HepG2 (cell line): ENCODE measurements around the gene P4HB. TPM values are rescaled to one million over a fixed set of nuclear protein-coding genes. Genes with fewer than 3 reads are reported as not detected.
A peak's percentile ranks its signal among the peaks of the same experiment; 100 is the strongest.

Experiments used
- CEBPZ ChIP-seq: IDR thresholded peaks from 2 replicates; pipeline ENCODE4 v1.6.1; 2012; ENCODE audit warnings: low read length, improper control_type of control experiment
- CHCHD3 ChIP-seq: sonication (generic); formaldehyde crosslinking; IDR thresholded peaks from 2 replicates; pipeline ENCODE4 v1.8.0; 2022; ENCODE audit warnings: mild to moderate bottlenecking, missing genetic modification reagents, moderate library complexity
- DDIT3 ChIP-seq: sonication (generic); formaldehyde crosslinking; IDR thresholded peaks from 2 replicates; pipeline ENCODE4 v1.4.0; 2020; ENCODE audit warnings: mild to moderate bottlenecking, missing genetic modification reagents
- ESRRA ChIP-seq: sonication (generic); formaldehyde crosslinking; IDR thresholded peaks from 2 replicates; pipeline ENCODE4 v1.5.1; 2020; ENCODE audit warnings: mild to moderate bottlenecking, low read depth, missing genetic modification reagents
- FIP1L1 ChIP-seq: fragments of 200-400 bp; formaldehyde crosslinking; IDR thresholded peaks from 2 replicates; pipeline ENCODE4 v1.6.1; 2018; ENCODE audit warnings: low read depth, mild to moderate bottlenecking, low read length, moderate library complexity, borderline replicate concordance; ENCODE audit not compliant: insufficient read depth
- NKX3-1 ChIP-seq: sonication (generic); formaldehyde crosslinking; IDR thresholded peaks from 2 replicates; pipeline ENCODE4 v1.5.0; 2020; ENCODE audit warnings: missing genetic modification reagents
- NRL ChIP-seq: sonication (generic); formaldehyde crosslinking; IDR thresholded peaks from 2 replicates; pipeline ENCODE4 v1.5.0; 2020; ENCODE audit warnings: missing genetic modification reagents, mild to moderate bottlenecking, moderate library complexity, borderline replicate concordance
- PLRG1 ChIP-seq: fragments of 450-650 bp; conservative IDR thresholded peaks from 2 replicates; pipeline ENCODE4 v1.6.1; 2016
- POLR2G ChIP-seq: fragments of 200-400 bp; formaldehyde crosslinking; IDR thresholded peaks from 2 replicates; pipeline ENCODE4 v1.6.1; 2018; ENCODE audit warnings: mild to moderate bottlenecking, low read depth, low read length, moderate library complexity
- PTBP1 ChIP-seq: fragments of 200-400 bp; formaldehyde crosslinking; IDR thresholded peaks from 2 replicates; pipeline ENCODE4 v1.6.1; 2018; ENCODE audit warnings: low read length, low read depth; ENCODE audit not compliant: poor library complexity, severe bottlenecking
- RNF219 ChIP-seq: sonication (generic); formaldehyde crosslinking; IDR thresholded peaks from 2 replicates; pipeline ENCODE4 v1.5.0; 2020; ENCODE audit warnings: mild to moderate bottlenecking, missing genetic modification reagents
- SRSF1 ChIP-seq: fragments of 200-400 bp; formaldehyde crosslinking; optimal IDR thresholded peaks from 2 replicates; pipeline ENCODE3; 2017; ENCODE audit warnings: mild to moderate bottlenecking, low read depth, low read length, moderate library complexity
- ZBTB4 ChIP-seq: sonication (generic); formaldehyde crosslinking; IDR thresholded peaks from 2 replicates; pipeline ENCODE4 v1.4.0; 2020; ENCODE audit warnings: missing genetic modification reagents, mild to moderate bottlenecking, borderline replicate concordance
- ZBTB43 ChIP-seq: sonication (generic); formaldehyde crosslinking; conservative IDR thresholded peaks from 2 replicates; pipeline ENCODE4 v1.4.0; 2020; ENCODE audit warnings: missing genetic modification reagents
- ZNF101 ChIP-seq: sonication (generic); formaldehyde crosslinking; IDR thresholded peaks from 2 replicates; pipeline ENCODE4 v1.4.0; 2020; ENCODE audit warnings: mild to moderate bottlenecking, low read depth, missing genetic modification reagents, borderline replicate concordance
- ZNF567 ChIP-seq: sonication (generic); formaldehyde crosslinking; IDR thresholded peaks from 2 replicates; pipeline ENCODE4 v1.8.1; 2023; ENCODE audit warnings: mild to moderate bottlenecking, missing genetic modification reagents, borderline replicate concordance
- polyA plus RNA-seq, 8 experiments: library from polyadenylated mRNA; depleted of rRNA in 3 of 8; stranded (reverse) in 7 of 8; unstranded in 1 of 8; fragments of >200 nt; fragmentation: Illumina TruSeq in 4 of 8; extraction: Trizol in 4 of 8; gene quantifications; 2 replicates each; pipeline versions ENCODE4 v1.2.1 to v1.2.3, GENCODE V29; 2011 to 2016; ENCODE audit warnings: low read depth in 4 of 8, missing spikeins in 1 of 8, mixed read lengths in 1 of 8; ENCODE audit not compliant: insufficient read depth in 1 of 8
- total RNA-seq, 5 experiments: library from RNA; depleted of rRNA; stranded (reverse); fragments of >200 nt; fragmentation: Illumina TruSeq; extraction: Trizol; gene quantifications; 2 replicates each; pipeline ENCODE4 v1.2.3, GENCODE V29; 2016; ENCODE audit warnings: low read depth in 1 of 5

Gene P4HB
- total and polyA plus RNA-seq, 2 of the 13 experiments (the other 11 are each of a cell fraction or from before 2014, with no cell fraction given), result 185 to 782 TPM

GRCh38 chr17:81859906-81860755, at the start of gene P4HB (continued):
- TF ChIP-seq NKX3-1 (no peak), PLRG1 (no peak), DDIT3 (CRISPR knock-in tag) (no peak), SRSF1 (no peak), PTBP1 (no peak), FIP1L1 (no peak), ZNF567 (CRISPR knock-in tag) (peak; percentile 46; the same call in 1 of the 2 replicates), ZBTB4 (CRISPR knock-in tag) (peak; percentile 9; the same call in 1 of the 2 replicates), CHCHD3 (CRISPR knock-in tag) (peak; percentile 84; the same call in 1 of the 2 replicates), RNF219 (CRISPR knock-in tag) (no peak), NRL (CRISPR knock-in tag) (0 out of 2 replicates have a peak, but pooled peaks have one; percentile 1), ZNF101 (CRISPR knock-in tag) (no peak), POLR2G (peak; percentile 88), CEBPZ (no peak), ZBTB43 (CRISPR knock-in tag) (no peak), ESRRA (0 out of 2 replicates have a peak, but pooled peaks have one; percentile 5)
